Stimulated activated CD8-positive, alpha-beta memory T cell treated with anti-CD3 and anti-CD28 coated beads, Interleukin-4, amount 100 ng/mL, for 4 hours (primary cell): ENCODE measurements around the gene IL1RN.

Source experiments
- DNase-seq, 2 donors: peaks; one replicate each; pipeline ENCODE4 v3.0.0-alpha.2; 2020; ENCODE audit warnings: low read depth in 2 of 2, low spot score in 1 of 2

IL1RN gene

DNA sequence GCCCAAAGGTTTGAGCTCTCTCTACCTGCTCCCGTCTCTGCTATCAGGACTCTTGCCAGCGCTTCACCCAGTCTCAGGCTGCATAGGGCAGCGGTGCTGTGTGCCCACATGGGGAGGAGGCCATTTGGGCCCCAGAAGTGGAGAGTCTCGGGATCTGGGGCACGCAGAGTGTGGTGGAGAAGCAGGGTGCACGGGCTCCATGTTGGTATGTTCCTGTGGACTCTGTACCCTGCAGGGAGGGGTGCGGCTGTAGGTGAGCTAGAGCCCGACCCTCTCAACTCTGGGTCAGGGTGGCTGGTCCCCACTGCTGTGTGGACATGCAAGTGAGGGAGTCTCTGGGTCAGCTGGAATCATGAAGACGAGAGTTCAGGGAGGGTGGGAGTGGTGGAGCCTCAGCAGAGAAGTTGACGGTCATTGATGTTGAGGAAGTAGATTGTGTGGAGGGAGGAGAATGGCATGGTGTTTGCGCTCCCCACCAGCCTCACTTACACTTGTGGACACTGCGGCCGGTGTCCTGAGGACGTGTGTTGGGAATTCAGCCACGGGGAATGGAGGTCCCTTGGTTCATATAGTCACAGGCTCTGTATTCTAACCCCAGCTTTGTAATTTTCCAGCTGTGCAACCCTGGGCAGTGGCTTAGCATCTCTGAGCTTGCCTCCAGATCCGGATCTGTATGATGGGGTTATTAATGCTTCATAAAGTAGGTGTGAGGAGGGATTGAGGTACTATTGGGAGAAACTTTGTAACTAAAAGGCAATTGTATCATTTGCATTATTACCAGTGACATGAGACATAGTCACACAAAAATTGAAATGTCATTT, 45.5 kb downstream of the IL1RN start:
- DNase-seq, result no peak

DNA sequence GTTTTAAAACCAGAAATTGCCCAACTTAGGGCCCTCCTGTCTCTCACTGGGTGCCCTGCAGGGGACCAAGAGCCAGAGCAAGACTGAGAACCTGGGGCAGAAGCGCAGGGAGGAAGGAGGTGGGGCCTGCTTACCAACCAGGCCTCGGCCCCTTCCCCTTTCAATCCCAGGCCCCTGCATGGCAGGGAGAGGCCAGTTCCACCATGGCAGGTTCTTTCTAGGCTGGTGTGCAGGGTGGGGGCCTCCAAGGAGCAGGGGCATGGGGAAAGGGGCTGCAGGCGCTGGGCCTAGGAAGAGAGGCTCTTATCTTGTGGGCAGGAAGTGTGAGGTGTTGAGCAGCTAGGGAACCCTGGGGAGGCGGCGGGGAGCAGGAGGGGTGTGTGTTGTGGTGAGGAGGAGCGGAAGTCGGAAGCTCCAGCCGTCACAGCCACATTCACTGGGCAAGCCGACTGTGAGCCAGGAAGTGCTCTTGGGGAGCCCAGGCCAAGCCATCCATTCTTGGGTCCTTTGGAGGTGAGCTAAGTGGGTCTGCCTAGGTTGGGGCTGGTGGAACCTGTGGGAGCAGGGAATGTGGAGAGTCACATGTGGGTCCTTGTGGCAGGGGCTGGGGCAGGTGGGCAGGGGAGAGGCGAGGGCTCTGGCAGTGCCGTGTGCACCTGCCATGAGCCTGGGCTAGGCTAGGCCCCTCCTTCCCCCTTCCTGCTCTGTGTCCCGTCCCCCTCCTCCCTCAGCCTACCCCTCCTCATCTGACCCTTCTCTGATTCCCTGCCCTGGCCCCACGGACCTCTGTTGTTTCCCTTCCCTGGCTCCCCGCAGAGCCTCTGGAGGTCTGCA, 46.4 kb downstream of the IL1RN start, which contains the start of gene PSD4:
PSD4 (plus strand) TSS at position 430 of the 834 bp plus-strand sequence. CDS start 8,486 bp downstream, outside the sequence.
- DNase-seq, result peak; percentile 55 to 71

DNA sequence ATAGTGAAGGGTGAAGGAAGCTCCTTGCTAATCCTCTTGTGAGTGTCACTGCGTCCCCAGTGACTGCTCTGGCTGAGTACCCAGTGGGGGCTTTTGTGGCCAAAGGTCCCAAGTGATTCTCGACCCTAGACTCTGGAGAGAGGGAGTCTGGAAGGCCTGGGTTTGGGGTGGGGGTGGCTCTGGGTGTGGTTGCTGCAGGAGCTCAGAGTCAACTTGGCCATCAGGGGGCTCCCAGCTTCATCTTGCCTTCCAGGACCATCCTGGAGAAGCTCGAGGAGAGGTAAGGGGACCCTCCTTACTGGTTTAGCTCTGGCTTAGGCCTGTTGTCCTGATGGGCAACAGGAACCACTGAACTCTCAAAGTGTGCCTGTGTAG, 47.0 kb downstream of the IL1RN start:
- no peak for DNase-seq

DNA sequence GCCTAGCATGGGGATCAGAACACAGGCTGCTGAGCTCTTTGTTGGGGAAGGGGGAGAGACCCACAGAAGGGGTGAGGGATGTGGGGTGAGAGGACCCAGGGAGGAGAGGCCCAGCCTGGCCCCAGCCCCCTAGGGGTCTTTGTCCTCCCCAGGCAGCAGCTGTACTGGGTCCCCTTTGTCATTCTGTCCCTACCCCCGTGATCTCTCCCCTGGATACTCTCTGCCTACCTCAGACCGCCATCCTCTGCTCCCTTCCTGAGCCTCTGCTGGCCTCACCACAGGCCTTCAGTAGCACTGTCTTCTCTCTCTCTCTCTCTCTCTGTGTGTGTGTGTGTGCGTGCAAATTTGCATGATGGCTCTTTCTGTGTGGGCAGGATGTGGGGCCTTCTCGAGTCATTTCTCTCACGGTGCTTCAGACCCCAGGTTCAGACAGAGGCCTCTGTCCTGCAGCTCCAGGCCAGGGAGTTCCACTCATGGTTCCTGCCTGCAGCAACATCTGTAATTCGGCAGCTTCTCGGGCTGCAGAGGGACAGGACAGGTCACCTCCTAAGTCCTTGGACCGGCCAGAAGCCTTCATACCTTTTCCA, 47.7 kb downstream of the IL1RN start:
- DNase-seq, result peak in 1 of 2 donors; percentile 53

DNA sequence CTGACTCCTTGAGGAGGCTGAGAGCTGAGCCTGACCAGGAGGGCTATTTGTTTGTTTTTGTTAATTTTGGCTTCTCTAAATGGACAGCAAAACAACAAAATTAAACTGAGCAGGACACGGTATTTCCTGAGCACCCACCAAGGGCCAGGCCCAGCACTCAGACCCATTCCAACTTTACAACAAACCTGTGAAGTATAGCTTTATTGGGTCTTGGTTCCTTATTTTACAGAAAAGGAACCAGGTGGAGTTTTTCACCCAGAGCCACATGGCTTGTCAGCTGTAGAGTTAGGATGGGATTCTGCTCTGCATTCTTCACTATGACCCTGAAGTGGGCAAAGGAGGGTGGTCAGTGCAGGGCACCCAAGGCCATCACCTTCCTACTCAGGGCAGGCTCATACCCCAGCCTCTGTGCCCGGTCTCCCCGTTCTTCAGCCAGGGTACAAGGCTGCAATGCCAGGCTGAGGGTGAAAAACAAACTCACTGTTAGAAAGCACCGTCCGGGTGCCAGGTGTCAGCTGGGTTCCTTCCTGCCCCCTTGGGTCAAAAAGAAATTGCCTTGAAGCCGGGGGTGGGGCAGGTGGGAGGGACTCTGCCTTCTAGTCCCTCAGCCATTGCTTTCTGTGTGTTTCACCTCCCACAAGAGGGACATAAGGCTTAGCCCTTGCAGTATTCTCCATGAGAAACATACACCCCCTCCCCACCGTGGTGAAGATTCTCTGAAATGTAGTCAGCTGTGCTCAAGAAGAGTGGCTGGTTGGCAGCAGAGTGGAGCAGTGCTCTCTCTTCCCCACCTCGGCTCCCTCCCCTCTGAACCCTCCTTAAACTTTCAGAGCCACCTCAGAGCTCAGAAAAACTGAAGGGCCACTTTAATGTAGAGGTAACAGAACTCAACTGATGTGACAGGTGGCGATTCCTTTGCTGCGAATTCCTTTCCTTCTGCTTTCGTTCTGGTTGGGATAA, 48.6 kb downstream of the IL1RN start:
- DNase-seq, result no peak

DNA sequence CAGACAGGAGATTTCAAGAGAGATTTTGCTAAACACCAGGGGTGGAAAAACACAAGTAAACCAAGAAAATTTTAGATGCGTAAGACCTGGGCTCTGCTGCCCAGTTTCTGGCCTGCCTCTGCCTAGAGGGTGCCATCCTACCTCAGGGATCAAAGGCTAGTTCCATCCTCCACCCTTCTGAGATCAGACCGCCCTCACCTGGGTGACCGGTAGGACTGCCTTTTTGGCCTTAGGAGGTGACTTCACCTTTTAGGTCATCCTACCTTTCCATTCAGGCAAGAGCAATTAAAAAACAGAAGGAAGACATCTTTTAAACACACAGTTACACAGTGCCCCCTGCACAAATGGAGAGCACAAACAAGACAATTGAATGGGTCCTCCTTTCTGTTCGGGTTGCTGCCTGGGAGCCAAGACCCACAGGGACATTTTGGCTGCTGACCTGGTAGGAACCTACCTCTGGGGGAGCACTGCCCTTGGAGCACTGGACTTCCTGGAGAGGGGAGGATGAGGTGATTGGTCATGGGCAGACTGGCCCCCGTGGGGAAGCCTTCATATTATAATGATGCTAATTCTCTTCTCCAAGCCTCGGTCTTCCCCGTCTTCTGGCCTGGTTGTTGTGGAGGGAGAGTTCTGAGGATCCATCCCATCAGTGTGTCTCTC, 49.4 kb downstream of the IL1RN start:
- no peak for DNase-seq

DNA sequence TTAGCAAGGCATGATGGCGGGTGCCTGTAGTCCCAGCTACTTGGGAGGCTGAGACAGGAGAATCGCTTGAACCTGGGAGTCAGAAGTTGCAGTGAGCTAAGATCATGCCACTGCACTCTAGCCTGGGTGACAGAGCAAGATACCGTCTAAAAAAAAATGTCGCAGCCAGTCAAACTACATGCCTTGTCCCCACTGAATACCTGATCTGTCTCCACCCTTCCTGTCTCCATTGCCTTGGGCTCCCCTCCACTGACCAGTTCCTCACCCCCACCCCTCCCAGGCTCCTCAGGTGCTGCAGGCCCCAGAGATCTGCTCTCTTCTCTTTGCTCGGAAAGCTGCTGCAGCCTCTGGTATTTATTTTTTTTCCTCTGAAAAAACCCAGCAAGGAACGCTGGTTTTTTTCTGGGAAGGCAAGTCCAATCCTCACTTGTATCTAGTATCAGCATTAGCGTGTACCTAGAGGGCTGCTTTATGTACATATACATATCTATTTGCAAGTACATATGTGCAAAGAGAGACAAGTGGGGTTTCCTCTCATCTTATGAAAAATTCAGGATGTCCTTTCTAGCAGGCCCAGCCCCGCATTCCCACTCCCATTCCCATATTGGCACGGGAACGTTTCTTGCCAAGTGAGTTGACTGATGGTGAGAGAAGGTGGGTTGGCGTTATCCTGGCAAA, 50.8 kb downstream of the IL1RN start:
- no peak for DNase-seq

DNA sequence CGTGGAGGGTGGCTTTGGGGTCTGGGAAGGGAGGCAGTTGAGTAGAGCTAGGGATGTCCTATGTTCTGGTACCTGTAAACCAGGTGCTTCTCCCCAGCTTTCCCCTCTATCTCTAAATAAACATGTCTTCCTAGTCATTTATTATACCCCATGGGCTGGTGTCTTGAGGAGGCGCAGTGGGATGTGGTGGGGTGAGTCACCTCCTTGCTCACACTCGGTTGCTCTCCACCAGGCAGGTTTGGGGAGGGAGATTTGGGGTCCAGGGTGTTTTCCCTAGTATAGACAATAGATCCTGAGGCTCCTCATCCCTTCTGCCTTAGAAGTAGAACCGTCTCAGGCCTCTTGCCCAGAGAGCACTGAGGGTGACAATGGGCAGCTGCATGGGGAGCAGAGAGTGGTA, 51.5 kb downstream of the IL1RN start:
- DNase-seq, result no peak

DNA sequence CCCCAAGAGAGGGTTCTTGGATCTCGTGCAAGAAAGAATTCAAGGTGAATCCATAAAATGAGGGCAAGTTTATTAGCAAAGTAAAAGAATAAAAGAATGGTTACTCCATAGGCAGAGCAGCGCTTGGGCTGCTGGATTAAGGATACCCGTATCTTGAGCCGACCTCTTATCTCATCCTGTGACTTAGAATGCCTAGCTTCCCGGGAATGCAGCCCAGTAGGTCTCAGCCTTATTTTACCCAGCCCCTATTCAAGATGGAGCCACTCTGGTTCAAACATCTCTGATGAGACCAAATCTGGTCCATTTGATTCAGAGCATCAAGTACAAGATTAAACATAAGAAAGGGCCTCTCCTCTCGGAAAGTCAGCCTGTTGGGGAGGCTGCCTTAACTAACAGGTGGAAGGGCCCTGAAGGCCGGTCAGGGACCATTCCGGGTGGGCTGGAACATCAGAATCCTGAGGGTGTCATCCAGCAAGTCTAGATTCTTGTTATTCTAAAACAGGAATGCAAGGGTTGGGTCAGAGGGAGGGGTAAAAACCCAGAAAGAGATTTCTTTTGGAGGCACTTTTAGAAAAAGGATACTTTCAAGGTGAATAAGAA, 52.1 kb downstream of the IL1RN start:
- DNase-seq, result no peak

DNA sequence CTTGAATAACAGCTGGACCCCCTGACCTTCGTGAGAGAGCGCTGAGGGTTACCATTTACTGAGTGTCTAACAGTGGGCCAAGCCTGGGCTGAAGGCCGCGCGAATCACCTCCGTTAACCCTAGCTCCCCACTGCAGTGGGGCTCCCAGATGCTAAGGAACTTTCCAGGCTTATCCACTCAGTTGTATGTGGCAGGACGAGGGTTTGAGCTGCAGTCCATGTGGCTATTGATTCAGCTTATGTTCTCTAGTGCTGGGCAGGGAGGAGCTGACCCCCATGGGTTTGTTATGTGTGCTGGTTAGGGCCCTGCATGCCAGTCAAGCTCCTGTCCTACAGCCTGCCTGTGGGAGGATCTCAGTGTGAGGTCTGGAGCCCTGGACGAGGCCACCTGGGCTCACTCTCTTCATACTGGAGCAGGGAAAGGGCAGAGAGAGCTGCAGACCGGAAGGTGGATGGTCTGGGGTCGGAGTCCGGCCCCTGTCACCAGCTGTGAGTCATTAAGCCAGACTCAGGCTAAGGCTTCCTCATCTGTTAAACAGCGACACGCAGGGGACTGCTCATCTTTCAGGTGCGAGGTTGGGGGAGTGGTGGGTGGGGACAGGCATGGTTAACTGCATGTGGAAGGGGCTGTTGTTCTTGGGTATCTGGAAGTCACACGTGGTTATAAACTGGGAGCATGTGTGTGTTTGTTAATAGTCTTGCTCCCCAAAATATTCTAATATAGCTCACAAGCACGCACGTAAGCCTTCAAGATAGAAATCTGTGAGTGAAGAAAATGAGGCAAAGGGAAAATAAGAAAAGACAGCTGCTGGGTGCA, 52.9 kb downstream of the IL1RN start:
- DNase-seq, result no peak

DNA sequence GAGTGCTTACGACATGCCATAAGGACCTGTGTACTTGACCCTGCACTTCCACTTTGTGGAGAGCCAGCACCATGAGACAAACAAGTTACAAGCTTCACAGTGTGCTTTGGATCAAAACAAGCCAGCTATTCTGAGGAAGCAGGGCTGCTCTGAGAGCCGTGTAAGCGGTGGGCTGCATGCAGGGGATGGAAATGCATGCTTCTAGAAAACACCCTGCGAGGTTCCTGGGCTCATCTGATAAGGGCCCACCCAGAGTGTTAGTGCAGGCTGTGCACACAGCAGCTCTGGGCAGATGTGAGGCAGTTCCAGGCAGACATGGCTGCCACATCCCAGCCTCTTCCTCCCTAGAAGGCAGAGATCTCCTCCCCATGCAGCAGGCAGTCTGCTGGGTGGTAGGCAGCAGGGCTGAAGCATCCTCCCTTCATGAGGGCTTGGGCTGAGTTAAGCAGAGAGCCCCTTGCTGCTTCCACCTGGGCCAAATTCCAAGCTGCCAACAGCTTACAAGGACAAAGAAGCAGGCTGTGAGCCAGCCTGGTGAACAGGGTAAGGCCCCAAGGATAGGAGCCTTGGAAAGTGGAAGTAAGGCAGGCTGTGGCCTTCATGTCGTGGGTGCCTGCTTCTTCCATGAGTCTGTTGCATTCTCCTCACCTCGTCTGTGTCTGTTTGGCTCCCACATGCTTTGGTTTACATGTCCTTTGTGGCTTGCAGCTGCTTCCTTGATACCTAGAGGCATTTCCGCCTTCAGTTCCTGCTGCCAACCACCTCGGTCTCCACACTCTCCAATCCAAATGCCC, 54.1 kb downstream of the IL1RN start:
- no peak for DNase-seq

DNA sequence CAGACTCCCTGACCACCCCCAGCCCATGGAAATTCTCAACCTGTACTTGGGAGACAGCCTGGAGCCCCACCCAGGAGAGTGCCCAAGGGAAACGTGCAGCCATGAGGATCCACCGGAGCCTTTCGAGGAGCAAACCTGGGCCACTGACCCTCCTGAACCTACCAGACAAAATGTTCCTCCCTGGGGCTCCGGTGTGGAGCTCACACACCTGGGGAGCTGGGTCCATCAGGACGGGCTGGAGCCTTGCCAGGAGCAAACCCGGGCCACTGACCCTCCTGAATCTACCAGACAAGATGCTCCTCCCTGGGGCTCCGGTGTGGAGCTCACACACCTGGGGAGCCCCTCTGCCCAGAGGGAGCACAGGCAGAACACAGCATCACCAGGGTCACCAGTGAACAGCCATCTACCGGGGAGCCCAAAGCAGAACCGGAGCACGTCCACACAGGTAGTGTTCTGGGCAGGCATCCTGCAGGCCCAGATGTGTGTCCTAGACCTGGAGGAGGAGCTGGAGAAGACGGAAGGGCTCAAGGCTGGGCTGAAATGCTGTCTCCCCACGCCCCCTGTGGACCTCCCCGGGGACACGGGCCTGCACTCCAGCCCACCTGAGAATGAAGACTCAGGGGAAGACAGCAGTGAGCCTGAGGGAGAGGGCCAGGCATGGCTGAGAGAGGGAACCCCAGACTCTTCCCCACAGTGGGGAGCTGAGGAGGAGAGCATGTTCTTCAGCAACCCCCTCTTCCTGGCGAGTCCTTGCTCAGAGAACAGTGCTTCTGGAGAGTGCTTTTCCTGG, 55.3 kb downstream of the IL1RN start:
- DNase-seq, result no peak

DNA sequence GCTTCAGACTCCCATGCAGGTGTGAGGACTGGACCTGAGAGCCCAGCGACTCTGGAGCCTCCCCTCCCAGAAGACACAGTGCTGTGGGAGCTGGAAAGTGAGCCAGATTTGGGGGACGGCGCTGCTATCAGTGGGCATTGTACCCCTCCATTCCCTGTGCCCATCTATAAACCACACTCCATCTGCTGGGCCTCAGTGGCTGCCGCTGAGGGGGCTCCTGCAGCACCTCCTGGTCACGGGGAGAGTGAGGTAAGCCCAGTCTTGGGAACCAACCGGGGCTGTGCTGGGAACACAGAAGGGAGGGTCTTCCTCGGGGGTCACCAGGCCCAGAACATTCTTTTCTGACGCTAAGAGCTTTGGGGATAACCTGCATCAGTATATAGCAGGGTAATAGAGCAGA, 55.9 kb downstream of the IL1RN start:
- no peak for DNase-seq
